Measurements from ENCODE around the gene CX3CL1.
"Not testable (repeated sequence)": the region's sequence is repeated elsewhere in the genome, so short reads cannot be mapped to it uniquely, and the experiment has no call there.

Gene CX3CL1

GRCh38 chr16:57372372-57373116 is at the start of gene CX3CL1:
TSS of gene CX3CL1 (plus strand) at chr16:57372490. CDS start at chr16:57372569, 79 bp downstream.
- no peak for DNase-seq

DNA sequence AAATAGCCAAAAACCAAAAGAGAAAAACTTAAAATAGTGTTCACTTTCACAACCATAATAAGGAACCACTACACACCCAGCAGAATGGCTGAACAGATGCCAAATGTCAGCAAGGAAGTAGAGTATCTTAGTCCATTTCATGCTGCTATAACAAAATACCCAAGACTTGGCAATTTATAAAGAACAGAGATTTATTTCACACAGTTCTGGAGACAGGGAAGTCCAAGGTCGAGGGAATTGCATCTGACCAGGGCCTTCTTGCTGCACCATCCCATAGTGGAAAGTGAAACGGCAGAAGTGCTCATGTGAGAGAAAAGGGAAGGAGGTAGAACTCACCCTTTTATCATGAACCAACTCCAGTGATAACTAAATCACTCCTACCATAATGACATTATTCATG is 47.5 kb upstream of the CX3CL1 start:
- DNase-seq = no peak

GRCh38 chr16:57325458-57325857 is 46.8 kb upstream of the CX3CL1 start:
- DNase-seq = no peak

DNA sequence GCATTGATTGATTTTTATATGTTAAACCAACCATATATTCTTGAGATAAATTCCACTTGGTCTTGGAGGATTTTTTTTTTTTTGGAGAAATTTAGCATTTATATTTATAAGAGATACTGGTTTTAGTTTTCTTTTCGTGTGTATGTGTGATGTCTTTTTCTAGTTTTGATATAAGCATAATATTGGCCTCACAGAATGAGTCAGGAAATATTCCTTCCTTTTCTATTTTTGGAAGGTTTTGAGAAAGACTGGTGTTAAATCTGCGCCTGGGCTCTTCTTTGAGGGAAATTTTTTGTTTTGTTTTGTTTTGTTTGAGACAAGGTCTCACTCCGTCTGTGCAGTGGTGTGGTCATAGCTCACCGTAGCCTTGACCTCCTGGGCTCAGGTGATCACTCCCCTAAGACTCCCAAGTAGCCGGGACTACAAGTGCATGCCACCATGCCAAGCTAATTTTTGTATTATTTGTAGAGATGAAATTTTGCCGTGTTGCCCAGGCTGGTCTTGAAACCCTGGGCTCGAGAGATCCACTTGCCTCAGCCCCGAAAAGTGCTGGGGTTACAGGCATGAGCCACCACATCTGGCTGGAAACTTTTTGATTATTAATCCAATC is 42.5 kb upstream of the CX3CL1 start:
- no peak for DNase-seq

- DNase-seq = no peak
Observed at GRCh38 chr16:57331355-57331754, 40.9 kb upstream of the CX3CL1 start.

GRCh38 chr16:57333402-57333801 is 38.9 kb upstream of the CX3CL1 start:
- DNase-seq = no peak

DNA sequence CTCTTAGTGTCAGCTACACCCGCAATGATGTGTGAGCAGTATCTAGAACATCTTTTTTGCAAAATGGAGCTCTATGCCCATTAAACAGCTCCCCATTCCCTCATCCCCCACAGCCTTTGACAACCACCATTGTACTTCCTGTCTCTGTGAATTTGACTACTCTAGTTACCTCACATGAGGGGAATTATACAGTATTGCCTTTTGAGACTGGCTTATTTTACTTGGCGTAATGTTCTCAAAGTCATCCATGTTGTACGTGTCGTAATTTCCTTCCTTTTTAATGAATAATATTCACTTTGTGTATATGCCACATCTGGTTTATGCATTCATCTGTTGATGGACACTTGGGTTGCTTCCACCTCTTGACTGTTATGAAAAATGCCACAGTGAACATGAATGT is 36.9 kb upstream of the CX3CL1 start:
- DNase-seq = no peak

DNA sequence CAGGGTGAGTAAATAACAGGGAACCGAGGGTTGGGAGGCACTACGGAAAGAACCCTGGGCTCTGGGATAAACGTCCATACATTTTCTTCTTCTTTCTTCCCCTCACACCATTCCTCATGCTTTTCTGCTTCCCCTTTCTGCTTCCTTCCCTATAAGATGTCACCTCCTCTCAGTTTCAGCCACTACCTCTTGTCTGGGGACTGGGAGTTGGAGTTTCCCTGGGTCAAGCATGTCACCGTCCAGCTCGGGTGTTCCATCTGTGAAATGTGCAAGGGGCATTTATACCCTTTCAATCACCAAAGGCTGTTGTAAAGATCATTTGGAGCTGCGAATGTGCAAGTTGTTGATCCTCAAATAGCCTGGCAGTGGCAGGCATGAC is 31.2 kb upstream of the CX3CL1 start:
- no peak for DNase-seq

DNA sequence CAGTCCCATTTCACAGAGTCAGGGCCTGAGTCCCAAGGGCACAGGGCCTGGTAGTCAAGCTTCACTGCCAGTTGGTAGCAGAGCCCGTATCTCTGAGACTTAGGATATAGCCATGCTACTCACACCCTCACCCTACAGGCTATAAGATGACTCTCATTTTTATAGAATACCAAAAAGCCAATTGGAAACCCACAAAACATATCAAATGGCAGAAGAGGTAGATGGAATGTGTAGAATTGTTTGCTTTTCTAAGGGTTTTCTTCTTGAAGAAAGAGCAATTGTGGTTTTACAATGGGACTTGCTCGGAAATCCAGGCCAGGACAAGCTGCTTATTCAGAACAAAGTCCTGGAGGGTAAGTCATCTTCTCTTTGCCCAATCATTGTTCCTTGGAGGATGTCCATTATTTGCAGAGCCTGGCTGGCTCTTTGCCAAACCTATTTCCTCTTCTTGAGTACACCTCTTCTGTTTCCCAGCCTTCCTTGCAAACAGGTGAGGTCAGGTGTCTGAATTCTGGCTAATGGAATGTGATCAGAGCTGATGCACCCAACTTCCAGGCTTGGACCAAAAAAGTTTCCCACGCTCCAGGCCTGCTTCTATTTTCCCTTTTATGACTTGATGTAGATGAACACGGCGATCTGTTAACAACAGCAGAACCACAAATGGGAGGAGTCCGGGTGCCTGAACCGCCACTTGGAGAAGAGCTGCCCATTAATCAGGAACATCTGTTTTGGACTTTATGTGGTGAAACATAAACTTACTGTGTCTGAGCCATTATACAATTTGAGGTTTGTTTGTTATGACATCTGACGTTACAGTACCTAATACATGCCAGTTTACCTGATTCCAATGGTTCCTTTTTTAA is 30.6 kb upstream of the CX3CL1 start:
- no peak for DNase-seq

GRCh38 chr16:57342606-57343005 is 29.7 kb upstream of the CX3CL1 start:
- DNase-seq = not testable (repeated sequence)

GRCh38 chr16:57343221-57343620 is 29.1 kb upstream of the CX3CL1 start:
- no peak for DNase-seq

DNA sequence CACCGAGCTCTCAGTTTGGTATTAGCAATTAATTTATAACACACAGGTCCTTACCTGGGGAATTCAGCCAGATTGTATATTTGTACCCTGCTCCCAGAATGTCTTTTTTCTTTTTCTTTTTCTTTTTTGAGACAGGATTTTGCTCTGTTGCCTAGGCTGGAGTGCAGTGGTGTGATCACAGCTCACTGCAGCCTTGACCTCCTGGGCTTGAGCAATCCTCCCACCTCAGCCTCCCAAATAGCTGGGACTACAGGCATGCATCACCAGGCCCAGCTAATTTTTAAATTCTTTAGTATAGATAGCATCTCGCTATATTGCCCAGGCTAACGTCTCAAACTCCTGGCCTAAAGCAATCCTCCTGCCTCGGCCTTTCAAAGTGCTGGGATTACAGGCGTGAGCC is 28.2 kb upstream of the CX3CL1 start:
- not testable (repeated sequence) for DNase-seq

DNA sequence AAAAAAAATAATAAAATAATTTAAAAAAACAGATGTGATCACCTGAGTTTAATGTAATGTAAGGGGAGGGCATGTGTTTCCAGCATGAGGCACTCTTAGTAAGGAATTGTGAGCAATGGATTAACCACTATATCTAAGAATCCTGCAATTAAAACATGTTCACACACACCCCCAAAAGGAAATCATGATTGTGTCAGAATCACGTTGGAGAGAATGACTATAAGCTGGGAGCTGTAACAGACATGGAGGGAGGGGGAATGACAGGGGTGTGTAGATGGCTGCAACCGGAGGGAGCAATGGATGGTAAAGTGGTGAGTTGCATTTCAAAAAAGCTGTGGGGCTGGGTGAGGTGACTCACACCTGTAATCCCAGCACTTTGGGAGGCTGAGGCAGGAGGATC is 27.3 kb upstream of the CX3CL1 start:
- DNase-seq = no peak

- no peak for DNase-seq
Observed at GRCh38 chr16:57345666-57346204, 26.6 kb upstream of the CX3CL1 start.

DNA sequence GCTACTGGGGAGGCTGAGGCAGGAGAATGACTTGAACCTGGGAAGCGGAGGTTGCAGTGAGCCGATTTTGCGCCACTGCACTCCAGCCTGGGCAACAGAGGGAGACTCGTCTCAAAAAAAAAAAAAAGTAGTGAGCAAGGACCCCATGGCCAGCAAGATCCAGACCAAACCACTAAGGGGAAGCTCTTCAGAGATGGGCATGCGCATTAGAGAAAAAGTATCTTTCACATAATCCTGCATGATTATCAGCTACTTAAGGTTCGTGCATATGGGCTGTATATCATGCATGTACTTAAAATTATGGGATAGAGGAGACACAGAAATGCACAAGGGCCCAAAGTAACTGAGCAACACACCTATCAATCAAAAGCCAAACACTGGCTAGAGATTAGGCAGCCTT is 24.4 kb upstream of the CX3CL1 start:
- no peak for DNase-seq

- no peak for DNase-seq
Observed at GRCh38 chr16:57348327-57348726, 24.0 kb upstream of the CX3CL1 start.

DNA sequence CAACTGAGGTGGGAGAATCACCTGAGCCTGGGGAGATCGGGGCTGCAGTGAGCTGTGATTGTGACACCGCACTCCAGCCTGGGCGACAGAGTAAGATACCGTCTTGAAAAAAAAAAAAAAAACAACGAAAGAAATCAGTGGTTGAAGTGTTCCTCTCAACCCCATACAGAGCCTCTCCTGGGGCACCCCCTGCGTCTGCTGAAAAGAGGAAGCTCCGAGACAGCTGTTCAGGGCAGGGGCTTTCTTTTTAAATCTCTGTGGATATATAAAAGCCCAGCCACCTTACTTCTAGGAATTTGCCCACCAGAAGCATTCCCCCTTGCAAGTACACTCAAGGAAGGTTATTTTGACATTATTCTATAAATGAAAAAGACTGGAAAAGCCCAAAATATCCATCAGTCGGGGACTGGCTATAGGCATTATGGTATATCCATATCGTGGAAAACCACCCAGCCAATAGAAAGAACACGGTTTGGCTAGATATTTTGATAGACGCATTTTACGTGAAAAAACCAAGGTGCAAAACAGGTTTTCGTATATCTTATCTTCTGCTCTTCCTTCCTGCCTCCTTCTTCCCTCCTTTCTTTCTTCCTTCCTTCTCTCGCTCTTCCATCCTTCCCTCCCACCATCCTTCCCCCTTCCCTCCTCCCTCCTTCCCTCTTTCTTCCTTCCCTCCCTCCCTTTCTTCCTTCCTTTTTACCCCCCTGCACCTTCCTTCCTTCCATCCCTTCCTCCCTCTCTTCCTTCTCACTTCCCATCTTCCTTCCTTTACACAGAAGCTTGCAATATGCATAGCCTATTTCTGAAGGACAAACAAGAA is 22.9 kb upstream of the CX3CL1 start:
- no peak for DNase-seq

DNA sequence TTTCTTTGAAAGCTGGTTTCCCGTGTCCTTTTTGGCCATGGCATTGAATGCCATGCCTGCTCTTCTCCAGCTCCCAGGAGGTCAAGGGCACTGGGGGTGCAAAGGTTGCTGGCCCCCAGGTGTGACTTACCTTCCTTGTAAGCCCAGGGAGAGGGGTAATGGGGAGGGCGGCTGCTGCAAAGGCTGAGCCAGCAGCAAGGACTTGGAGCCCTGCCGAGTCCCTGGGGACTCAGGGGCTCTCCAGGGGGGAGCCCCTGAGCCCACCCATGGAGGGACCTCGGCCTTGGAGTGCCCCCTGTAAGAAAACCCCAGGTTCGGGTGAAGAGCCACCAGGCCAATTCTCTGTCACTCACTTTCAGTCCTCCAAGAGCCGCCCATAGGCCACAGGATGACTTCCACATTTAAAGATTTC is 19.6 kb upstream of the CX3CL1 start:
- no peak for DNase-seq

DNA sequence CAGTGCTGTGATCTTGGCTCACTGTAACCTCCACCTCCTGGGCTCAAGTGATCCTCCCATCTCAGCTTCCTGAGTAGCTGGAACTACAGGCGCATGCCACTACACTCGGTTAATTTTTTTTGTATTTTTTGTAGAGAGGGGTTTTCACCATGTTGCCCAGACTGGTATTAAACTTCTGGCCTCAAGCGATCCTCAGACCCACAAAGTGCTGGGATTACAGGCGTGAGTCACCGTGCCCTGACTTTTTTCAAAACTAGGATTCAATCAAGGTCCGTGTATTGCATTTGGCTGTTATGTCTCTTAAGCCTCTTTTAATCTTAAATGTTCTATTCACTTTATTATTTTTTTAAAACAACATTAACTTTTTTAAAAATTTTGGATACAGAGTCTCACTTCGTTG is 18.0 kb upstream of the CX3CL1 start:
- no peak for DNase-seq

DNA sequence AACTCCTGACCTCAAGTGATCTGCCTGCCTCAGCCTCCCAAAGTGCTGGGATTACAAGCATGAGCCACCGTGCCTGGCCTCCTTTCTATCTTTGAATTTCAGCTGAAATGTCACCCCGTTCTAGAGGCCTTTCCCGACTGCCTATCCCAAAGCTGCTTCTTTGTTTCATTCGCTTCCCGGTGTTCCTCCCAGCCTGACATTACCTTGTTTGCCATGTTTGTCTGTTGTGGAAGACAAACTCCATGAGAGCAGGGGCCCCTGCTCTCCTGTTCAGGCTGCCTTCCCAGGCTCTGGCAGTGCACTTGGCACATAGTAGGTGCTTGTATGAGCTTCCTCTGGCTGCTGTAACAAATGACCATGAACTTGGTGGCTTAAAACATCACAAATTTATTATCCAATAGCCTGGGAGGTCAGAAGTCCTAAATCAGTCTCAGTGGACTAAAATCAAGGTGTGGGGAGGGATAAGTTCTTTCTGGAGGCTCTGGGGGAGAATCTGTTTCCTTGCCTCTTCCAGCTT is 16.3 kb upstream of the CX3CL1 start:
- DNase-seq = no peak

DNA sequence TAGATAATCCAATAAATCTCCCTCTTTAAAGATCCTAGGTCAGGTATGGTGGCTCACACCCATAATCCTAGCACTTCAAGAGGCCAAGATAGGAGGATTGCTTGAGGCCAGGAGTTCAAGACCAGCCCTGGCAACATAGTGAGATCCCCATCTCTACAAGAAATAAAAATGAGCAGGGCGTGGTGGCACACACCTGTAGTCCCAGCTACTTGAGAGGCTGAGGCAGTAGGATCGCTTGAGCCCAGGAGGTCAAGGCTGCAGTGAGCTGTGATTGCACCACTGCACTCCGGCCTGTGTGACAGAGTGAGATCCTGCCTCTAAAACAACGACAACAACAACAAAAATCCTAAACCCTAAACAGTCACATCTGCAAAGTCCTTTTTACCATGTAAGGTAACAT is 15.7 kb upstream of the CX3CL1 start:
- no peak for DNase-seq

- DNase-seq = no peak
Observed at GRCh38 chr16:57357330-57358085, 14.8 kb upstream of the CX3CL1 start.
